ENCODE results near the gene TCOF1. TPM values are rescaled to one million over a fixed set of nuclear protein-coding genes. Genes with fewer than 3 reads are reported as not detected.

Gene TCOF1
- total and polyA plus RNA-seq, 3 donors from 2014 or later = 22.9 to 52.8 (median 46.6) TPM

- Histone ChIP-seq H3K27me3 (no peaks in the 10 kb centered on the region), H3K9me3 (no peaks in the 10 kb centered on the region), H3K4me1 (no peaks in the 10 kb centered on the region), H3K27ac (no peak overlapping the region), H3K4me3 (no peak overlapping the region), H3K36me3 (ENCODE audit: low read depth, missing control alignments) (no peaks in the 10 kb centered on the region)
- DNase-seq = no peak
- TF ChIP-seq CTCF (IDR thresholded peaks at IDR 0.05) (no peak), POLR2A (IDR thresholded peaks at IDR 0.05) (no peak)
- intact Hi-C loops (cut with DNase I; ENCODE audit: low total_unique reads) = no loop called here
- 77 to 81% methylated on average over 8 to 10 of the region's 10 CpGs for WGBS, 2 donors
Observed at GRCh38 chr5:150376799-150377771, 19.6 kb downstream of the TCOF1 start.

DNA sequence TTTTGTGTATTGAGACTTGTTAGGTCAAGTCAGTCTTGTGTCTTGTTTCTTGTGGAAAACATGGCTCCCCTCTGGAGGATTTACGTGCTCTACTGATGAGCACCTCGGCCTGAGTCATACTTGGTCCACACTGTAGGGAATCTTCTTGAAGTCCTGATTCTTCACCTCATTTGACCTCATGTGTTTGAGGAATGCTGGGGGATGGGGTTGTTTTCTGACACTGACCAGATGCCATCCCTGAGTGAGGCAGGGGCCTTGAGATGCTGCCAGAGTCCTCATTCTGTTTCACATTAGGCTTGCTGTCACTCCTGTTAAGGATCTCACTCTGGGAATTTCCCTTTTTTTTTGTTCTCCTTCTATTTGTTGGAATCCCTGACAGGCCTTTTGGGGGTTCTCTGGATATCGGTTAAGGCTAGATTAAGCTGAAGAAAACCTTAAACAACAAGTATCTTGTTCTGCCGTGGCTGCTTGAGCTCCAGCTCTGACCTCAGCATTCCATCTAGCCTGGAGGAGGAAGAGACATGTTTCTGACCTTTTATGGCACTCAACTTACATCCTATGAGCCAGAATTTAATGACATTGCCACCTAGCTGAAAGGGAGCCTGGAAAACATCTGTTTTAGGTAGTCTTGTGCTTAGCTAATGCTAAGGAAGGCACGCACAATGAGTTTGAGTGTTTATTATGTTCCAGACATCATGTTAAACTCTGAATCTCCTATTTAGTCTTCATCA is 20.6 kb downstream of the TCOF1 start:
- no peaks in the 10 kb centered on the region for H3K36me3 ChIP-seq (ENCODE audit: low read depth, missing control alignments)
- no peak overlapping the region for H3K27ac ChIP-seq
- no peaks in the 10 kb centered on the region for H3K27me3 ChIP-seq
- WGBS, 2 donors = 65 to 80% methylated on average over 5 of the region's 5 CpGs
- H3K4me1 ChIP-seq = no peaks in the 10 kb centered on the region
- no peak overlapping the region for H3K4me3 ChIP-seq
- no peaks in the 10 kb centered on the region for H3K9me3 ChIP-seq
- DNase-seq = no peak
- intact Hi-C loops (cut with DNase I; ENCODE audit: low total_unique reads) = no loop called here
- TF ChIP-seq POLR2A (IDR thresholded peaks at IDR 0.05) (no peak), CTCF (IDR thresholded peaks at IDR 0.05) (no peak)

DNA sequence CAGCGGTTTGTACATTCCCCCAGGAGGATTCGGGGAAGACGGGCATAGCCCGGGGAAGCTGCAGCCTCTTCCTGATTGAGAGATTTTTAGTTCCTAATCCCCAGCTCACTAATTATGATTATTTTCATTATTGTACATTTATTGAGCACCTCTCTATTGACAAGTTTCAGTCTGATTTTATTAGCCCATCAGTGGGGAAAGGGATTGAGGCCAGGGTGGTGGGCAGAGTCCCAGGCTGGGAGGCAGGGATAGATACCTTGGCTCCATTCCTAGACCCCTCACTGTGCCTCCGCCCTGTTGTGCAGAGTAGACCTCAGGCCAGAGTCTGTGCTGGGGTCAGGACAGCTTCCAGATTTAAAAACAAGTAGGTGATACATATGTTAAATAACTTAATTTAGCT is 27.2 kb downstream of the TCOF1 start:
- Histone ChIP-seq H3K36me3 (ENCODE audit: low read depth, missing control alignments) (no peaks in the 10 kb centered on the region), H3K27ac (no peak overlapping the region), H3K9me3 (no peaks in the 10 kb centered on the region), H3K4me3 (no peak overlapping the region), H3K4me1 (no peaks in the 10 kb centered on the region), H3K27me3 (no peaks in the 10 kb centered on the region)
- intact Hi-C loops (cut with DNase I; ENCODE audit: low total_unique reads) = no loop called here
- TF ChIP-seq CTCF (IDR thresholded peaks at IDR 0.05) (no peak), POLR2A (IDR thresholded peaks at IDR 0.05) (no peak)
- 78 to 96% methylated on average over 5 of the region's 5 CpGs for WGBS, 2 donors
- no peak for DNase-seq

DNA sequence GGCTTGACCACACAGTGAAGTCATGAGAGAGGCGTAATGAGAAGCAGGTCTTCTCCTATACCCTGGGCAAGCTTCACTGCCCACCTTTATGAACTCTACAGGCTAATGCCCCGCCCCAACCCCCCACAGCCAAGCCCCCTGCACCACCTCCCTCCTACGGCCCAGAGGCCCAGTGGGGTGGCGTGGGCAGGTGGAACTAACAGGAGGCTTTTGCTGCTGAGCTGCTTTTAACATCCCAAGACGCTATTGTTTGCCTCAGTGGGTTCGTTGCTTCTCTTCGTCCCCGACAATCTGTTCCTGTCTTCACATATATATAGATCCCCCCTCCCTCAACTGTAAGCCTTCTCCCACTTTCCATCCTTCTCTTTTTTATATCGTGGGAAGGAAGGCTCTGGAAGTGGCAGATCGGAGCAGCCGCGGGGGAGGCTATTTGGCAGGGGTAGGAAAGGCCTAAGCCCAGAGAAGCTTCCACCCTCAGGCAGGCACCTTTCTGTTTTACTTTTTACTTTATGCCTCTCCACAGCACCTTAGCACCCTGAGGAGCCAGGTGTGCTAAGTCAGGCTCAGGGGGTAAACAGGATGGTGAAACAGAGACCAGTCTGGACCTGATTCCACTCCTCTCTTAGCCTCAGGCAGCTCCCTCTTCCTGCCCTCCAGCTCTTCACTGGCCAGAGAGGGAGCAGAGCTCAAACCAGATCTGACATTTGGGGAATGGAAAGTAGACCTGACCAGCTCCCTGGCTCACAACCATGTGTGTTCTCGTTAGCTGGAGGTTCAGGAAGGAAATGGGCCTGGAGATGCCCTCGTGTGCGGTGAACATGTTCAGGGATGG is 28.7 kb downstream of the TCOF1 start:
- intact Hi-C loops (cut with DNase I; ENCODE audit: low total_unique reads) = no loop called here
- WGBS, 2 donors = 78 to 83% methylated on average over 14 to 15 of the region's 15 CpGs
- Histone ChIP-seq H3K27ac (no peak overlapping the region), H3K9me3 (no peaks in the 10 kb centered on the region), H3K4me3 (no peak overlapping the region), H3K36me3 (ENCODE audit: low read depth, missing control alignments) (no peaks in the 10 kb centered on the region), H3K27me3 (no peaks in the 10 kb centered on the region), H3K4me1 (no peaks in the 10 kb centered on the region)
- DNase-seq = no peak
- TF ChIP-seq CTCF (IDR thresholded peaks at IDR 0.05) = no peak
- no peak for TF ChIP-seq POLR2A (IDR thresholded peaks at IDR 0.05)
